GM18507 (cell line): ENCODE results near the gene BRD3.

Source experiments
- DNase-seq: peaks from one replicate; pipeline ENCODE4 v3.0.0; 2011; ENCODE audit warnings: low read depth; ENCODE audit not compliant: insufficient read length; ENCODE audit errors: extremely low spot score
- FAIRE-seq: peaks from 2 replicates; lab custom pipeline; 2011; peaks lifted over from hg19 to GRCh38; lab: Jason Lieb, UNC

BRD3 gene

DNA sequence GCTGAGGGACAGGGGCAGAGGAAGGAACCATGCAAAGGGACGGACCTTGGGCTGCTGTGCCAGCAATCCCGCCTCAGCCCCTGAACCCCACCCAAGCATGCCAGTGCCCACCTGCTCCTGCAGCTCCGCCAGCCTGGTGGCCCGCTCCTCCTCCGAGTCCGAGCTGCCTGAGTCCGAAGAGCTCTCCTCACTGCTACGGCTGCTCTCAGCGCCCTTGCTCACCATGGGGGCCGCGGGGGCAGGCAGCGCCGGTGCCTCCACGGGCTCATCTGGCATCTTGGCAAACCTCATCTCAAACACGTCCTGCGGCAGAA is 26.2 kb downstream of the BRD3 start:
- DNase-seq: no peak
- FAIRE-seq: no peak

DNA sequence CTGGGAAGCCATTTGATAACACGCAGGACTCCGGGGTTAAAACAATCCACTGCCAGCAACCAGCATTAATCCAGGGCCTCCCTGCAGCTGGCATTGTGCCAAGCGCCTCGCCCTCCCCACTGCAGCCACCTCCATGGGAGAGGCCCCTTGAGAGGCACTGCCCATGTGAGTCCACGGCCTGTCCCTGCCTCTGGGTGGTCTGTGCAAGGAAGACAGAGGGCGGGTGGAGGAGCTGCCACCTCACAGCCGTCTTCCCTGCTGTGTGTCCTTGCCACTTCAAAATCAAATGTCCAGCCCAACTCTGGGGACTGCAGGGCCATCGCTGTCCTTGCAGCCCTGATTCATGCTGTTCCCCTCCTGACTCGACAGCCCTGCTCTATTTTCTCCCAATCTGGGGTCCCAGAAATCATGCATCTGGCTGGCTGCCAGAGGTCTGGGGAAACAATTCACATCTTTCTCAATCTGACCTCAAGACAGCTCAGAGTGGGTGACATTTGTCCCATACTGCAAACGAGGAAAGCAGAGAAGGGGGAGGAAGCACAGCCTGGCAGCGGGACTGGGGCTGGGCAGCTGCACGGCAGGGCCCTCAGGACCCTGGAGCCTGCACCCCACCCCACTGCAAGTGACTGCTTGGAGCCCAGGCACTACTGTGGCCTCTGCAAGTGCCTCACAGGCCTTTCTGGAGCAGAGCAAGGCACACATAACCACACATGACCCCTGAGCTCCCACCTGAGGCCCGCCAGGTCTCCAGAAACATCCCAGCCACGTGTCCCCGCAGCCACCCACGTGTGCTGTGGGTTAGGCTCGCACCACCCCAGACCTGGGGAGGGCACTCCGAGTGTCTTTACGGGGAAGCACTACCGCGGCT is 26.8 kb downstream of the BRD3 start:
- DNase-seq: no peak
- FAIRE-seq: no peak

DNA sequence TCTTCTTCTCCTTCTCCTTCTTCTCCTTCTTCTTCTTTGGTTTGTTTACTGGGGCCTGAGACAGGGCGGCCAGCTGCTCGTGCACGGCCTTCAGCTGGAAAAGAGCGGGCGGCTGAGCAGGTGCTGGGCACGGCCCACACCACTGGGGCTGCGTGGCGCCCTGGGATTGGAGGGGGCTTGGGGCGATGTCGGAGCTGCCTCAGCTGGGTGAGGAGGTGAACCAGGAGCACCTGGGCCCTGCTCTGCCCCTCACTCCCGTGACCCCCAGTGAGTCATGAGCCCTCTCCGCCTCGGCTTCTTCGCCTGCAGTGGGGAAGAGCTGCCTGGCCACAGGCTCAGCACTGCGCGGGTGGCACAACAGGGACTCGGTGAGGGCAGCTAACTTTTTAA is 27.7 kb downstream of the BRD3 start:
- no peak for DNase-seq
- FAIRE-seq: no peak

DNA sequence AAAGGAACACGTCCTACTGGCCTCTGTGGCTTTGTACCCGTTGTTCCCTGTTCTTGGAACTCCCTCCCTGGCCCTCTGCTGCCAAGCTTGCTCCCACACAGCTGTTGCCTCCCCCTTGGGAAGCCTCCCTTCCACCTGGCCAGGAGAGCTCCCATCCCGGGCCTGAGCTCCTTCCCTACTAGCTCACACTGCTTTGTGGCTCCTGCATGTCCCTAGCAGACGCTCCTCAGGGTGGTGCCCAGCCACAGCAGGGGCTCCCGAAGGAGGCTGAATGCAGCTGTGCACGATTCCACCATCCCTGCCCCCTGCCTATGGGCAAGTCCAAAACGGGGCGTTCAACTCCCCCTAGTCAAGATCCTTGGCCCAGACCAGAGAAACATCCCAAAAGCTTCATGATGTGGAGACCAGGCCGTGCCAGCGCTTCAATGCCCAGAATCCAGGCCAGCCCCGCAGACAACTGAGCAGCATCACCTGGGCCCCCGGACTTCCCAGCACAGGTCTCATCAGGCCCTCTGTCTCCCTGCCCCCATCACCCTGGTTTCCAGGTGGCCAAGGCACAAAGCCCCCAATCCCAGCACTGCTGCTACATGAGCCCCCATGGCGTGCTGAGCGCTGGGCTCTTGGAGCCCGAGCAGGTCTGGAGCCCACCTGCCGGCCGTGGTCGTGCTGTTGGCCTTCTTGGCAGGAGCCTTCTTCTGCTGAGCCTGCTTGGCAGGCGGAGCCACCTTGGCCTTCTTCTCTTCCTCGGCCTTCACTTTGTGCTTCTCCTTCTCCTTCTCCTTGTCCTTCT is 28.2 kb downstream of the BRD3 start:
- no peak for FAIRE-seq
- no peak for DNase-seq

DNA sequence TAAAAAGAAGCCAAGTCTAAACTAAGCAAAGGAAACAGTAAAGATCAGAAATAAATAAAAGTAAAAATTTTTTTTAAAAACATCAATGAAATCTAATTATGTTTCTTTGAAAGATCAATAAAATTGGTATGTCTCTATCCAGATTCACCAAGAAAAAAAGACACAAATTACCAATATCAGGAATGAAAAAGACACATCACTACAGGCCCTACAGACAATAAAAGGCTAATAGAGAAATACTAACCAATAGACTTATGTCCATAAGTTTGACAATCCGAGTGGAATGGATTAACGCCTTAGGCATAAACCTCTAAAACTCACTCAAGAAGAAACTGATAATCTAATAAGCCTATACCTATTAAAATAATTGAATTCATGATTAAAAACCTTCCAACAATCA is 30.2 kb downstream of the BRD3 start:
- FAIRE-seq: no peak

DNA sequence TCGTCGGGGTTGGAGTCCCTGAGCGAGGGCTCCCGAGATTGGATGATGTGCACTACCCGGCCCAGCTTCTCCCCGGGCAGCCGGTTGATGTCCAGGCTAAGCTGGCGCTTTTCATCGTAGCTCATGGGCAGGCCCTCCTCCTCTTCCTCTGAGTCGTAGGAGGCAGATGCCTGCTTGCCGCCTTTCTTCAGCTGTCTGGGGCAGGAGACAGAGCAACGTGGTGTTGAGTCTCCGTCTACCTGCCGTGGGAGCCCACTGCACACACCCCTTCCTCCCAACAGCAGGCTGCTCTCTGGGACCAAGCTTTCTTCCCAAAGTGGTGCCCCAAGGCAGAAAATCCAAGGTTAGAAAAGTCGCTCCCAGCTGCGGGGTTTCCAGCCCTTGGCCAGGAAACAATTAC is 31.7 kb downstream of the BRD3 start:
- FAIRE-seq: no peak
- DNase-seq: no peak

More for the DNA sequence above, 30.2 kb downstream of the BRD3 start:
- no peak for DNase-seq

DNA sequence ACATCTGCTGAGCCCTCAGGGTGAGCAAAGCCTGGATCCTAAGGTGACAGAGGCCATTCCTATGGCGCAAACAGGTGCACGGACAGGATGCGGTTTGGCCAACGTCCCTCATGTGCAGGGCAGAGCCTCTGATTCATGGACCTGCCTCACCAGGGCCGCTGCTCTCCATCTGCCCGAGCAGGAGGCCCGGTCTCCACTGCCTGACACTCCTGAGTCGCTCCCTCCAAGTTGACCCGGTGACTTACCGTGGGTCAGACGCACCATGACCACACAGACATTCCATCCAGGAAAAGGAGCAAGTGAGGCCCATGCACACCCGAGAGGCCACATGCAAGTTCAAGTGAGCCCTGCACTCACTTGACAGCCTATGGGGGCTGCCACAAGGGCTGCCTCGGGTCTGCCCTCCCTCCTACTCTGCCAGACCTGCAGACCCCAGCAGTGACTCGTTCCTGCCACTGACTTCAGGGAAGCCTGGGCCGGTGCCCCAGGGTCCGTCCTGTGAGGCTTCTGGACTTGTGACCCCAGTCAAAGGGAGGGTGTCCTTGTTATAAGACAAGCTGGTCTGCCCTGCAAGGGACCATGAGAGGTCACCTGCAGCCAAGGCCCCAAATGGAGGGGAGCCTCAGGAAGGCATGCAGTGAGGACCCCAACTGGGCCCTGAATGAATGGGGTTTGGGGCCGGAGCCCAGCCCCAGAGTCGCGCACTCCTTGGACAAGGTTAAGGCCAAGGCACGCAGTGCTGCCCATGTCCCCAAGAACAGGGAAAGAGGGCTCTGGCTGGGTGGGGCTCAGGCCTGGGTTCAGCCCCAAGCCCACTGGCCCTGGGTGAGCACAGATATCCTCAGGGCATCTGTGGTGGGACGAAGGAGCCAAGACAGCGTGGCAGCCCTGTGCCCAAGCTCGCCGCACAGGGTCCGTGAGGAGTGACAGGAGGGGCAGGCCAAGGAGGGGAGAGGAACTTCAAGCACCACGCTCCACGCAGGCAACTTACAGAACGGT is 32.5 kb downstream of the BRD3 start:
- no peak for FAIRE-seq

DNA sequence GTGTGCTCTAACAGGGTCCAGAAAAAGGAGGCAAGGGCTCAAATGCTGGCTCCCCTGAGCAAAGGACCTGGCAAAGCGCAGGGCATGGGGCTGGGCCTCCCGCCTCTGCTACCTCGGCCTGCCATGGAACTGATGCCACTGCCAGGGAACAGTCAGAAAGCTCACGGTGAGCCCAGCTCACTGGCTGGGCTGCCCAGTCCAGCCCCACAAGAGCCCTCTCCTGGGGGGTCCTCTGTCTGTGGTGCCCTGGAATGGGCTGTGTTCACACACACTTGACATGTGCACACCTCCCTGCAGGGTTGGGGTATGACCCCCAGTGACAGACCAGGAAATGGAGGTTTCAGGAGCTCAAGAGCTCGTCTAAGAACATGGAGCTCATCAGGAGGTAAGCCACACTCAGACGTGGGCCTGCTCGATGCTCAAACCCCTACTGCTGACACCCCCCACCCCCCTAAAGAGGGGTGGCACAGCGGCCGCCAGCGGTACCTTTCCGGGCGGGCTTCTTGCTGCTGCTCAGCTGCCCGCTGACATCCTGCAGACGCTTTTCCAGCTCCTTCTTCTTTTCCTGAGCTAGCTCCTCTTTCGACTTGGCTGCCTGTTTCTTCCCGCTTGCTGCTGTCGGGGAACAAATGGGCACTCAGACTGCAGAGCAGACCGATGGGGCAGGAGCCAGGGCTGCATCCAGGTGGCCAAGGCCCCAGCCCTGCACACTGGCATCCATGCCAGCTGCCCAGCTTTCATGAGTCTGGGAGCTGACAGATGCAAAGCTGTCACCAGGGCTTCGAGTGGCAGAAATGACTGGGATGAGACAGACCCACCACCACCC is 33.4 kb downstream of the BRD3 start:
- FAIRE-seq (no peak), DNase-seq (no peak)

More for the DNA sequence above, 32.5 kb downstream of the BRD3 start:
- no peak for DNase-seq

DNA sequence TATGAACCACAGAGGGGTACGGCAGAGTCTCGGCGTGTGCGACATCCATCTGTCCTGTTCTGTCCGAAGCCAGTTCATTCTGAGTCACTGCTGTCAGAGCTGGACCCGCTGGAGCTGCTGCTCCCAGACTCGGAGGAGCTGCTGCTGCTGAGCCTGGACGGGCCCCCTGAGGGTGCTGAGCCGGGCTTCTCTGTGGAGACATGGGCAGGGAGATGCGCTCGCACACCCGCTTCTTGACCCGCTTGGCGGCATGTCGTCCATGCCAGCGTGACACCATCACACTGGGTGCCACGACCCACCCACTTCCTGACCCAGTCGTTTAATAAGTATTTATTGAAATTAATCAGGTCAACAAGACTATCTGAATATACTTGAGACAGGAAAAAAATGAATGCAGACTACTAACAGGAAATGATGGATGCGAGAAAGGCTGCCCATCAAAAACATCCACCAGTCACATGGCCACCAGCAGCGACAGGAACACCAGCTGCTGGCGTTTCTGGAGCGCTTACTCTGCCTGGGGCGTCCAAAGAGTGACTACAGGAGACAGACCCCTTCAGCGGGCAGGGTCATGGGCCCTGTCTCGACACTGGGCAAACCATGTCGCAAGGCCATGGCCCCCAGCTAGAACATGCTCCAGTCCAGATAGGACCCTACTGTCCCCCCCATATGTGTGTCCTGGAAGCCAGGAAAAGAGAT is 34.2 kb downstream of the BRD3 start:
- FAIRE-seq (no peak), DNase-seq (no peak)

DNA sequence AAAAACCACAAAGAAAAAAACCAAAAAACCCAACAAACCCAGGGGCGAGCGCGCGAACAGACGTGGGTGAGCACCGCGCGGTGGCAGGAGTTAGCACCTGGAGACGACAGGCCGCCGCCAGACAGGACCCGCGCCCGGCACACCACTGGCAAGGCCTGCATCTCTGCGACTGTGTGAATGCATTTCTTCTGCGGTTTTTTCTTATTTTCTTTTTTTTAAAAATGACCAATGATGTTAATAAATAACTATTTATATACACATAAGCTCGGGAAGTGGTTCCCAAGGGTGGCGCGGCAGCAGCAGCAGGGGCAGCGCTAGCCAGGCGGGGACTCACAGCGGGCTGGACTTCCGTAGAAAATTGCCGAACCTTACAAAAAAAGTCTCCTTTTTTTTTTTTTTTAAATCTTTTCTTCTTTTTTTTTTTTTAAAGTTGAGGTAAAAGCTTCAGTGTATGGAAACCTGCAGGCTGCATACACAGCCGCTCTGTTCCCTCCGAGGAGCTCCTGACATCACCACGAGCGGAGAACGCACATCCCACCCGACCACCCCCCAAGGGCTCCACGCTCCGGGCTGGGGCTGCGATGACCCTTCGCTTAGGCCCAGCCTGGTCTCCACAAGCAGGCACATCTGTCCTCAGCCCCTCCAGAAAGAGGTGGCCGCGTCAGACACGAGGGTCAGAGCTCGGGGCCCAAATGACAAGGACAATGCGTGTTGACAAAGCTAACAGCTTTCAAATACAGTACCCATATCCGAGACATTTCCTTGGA is 35.2 kb downstream of the BRD3 start:
- DNase-seq (no peak), FAIRE-seq (no peak)

DNA sequence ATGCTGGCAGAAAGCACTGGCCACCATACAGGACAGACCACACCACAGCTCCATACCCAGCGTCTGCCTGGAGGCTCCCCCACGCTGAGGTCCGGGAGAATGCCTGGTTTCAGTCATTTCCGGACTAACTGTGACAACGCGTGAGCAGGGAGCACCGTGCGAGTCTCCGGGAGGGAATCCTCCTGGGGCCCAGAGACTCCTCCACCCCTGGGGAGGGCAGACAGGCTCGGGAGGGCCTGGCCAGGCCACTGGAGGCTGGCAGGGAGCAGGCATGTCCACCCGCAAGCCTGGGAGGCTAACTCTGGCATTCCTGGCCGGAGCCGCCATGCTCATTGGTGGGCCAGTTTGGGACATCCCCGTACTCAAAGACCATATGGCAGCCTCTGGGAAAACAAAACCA is 36.0 kb downstream of the BRD3 start:
- DNase-seq: no peak
- FAIRE-seq: no peak

DNA sequence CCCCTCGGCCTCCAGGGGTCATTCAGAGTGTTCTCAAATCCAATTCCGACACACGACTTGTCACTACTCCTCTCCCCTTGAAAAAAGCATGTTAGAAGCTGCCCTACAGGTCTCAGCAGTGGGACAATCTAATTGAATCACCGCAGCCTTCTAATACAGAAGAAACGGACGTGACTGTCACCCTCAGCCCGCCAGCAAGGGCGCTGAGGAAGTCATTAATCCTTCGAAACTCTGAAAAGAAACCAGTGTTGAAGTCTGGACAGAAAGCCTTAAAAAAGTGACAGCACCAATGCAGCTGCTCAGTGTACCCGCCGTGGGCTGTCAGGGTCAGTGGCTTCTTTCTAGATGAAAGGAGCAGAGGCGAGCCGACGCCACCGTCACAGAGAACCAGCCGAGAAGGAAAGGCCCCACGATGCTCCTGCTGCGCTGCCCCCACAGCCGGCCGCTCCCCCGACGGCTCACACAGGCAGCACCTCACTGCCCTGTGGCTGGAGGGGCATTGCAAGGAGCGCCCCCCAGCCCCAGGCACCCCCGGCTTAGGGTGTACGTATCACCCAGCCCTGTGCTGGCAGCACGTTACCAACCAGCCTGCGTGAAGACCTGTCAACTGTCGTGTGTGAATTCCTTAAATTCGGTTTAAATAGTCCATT is 36.9 kb downstream of the BRD3 start:
- FAIRE-seq: no peak
- DNase-seq: no peak

DNA sequence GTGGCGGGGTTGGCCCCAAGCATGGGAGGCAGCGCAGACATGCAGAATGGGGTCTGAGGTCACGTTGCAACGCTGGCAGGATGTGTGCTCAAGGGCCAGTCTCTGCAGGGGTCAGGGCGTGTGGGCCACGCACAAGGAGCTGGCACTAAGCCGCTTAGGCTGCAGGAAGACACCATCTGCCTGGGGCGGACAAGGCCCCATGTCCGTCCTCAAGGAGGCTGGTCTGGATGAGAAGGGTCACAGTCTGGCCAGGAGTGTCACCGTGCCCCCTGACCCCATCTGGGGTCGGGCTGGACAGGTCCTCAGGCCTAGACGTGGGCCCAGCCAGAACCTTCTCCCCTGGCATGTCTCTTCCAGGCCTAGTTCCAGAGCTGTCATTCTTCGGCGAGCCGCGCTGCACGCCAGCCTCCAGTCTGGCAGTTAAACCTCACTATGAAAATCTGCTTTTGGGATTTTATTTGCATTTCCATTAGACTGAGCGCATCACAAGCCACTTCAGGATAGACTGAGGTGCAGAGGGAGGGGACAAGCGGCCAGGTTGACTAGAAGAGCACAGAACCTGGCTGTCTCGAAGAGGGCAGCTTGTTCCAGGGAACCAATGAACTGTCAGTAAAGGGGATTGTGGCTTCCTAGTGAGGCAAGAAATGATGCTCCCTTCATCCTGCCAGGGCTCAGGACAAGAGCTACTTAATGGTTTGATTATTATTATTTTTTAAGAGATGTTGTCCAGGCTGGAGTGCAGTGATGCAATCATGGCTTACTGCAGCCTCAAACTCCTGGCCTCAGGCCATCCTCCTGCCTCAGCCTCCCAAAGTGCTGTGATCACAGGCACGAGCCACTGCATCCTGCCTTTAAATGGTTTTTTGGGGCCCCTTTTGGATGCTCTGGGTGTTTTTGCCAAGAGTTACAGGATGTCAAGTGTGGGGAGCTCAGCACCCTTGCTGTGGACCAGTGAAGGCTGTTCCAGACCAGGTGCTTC is 38.3 kb downstream of the BRD3 start:
- DNase-seq: no peak
- FAIRE-seq: no peak

DNA sequence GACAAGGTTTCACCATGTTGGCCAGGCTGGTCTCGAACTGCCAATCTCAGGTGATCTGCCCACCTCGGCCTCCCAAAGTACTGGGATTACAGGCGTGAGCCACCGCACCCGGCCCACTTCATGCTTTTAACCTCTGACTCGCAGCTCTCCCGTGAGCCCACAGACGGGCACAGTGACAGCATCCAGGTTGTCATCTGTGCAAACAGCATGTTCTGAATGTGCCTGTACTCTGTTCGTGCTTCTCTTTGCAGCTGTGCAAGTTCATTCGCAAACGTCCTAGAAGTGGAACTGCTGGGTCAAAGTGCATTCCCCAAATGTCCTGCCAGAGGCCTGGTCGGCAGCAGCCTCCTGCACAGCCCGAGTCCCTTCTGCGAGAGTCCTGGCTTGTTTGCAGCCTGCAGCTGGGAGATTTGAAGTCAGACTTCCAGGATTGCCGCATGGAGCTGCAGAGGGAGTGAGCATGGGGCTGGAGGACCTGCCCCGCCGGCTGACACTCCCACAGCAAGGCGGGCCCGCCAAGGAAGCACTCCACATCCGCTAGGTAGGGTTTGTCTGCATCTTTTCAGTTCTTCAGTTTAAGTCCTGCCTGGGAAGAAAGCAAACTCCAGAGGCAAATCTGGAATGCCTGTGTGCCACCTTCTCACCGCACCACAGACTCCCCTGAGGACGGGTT is 39.1 kb downstream of the BRD3 start:
- no peak for DNase-seq
- FAIRE-seq: no peak

DNA sequence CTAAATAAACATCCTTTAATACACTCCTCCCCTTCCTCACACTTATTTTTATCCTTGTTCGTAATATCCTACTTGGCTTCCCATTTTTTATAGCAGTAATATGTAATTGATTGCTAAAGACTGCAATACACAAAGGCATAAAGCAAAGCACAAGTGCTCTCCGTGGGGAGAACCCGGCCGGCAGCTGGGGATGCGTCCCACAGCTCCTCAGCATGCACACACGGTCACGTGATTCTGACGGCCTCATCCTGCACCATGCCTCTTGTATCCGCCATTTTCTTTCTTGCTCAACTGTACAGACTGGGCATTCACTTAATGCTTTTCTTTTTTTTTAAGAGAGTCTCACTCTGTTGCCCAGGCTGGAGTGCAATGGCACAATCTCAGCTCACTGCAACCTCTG is 39.8 kb downstream of the BRD3 start:
- DNase-seq (no peak), FAIRE-seq (no peak)

DNA sequence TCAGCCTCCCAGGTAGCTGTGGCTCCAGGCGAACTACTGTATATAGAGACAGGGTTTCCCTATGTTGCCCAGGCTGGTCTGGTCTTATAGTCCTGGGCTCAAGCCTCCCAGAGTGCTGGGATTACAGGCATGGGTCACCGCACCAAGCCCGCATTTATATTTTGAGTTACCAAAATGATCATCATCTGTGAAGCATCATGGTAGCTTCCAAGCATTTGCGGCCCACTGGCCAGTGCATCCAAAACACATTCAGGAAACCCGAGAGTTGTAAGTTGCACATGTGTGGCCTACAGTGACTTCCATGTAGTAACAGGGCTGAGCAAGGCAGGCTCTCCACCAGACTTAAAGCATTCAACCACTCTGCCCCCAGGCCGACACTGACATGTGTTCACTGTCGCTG is 40.3 kb downstream of the BRD3 start:
- FAIRE-seq (no peak), DNase-seq (no peak)
